Lower leg skin (tissue), 3 donors: Measurements from ENCODE around the gene B3GLCT.

Experiments used
- CTCF ChIP-seq, 3 donors: fragments of 450-650 bp; IDR thresholded peaks; one replicate each; pipeline ENCODE4 v1.5.1; 2016; ENCODE audit warnings: antibody characterized with exemption in 3 of 3, mild to moderate bottlenecking in 3 of 3, moderate library complexity in 2 of 3
- POLR2A ChIP-seq, 2 donors: fragments of 450-650 bp; IDR thresholded peaks; one replicate each; pipeline ENCODE4 v1.6.1; 2016 to 2017; ENCODE audit warnings: antibody characterized with exemption in 2 of 2, mild to moderate bottlenecking in 1 of 2, moderate library complexity in 1 of 2

GRCh38 chr13:31225998-31226675, 26.4 kb downstream of the B3GLCT start:
- TF ChIP-seq CTCF (IDR thresholded peaks at IDR 0.05) (no peak), POLR2A (IDR thresholded peaks at IDR 0.05) (no peak)
